PFSK-1 (cell line): Measurements from ENCODE around the gene TTC39B.

Source experiments
- POLR2AphosphoS5 ChIP-seq: IDR thresholded peaks from 2 replicates; pipeline ENCODE4 v1.6.1; 2012; ENCODE audit warnings: low read depth, mild to moderate bottlenecking, control low read depth, low read length, moderate library complexity
- SIN3A ChIP-seq: IDR thresholded peaks from 2 replicates; pipeline ENCODE4 v1.6.1; 2012; ENCODE audit warnings: mild to moderate bottlenecking, low read length, moderate library complexity, borderline replicate concordance; ENCODE audit not compliant: insufficient read depth
- TAF1 ChIP-seq: IDR thresholded peaks from 2 replicates; pipeline ENCODE4 v1.6.1; 2012; ENCODE audit warnings: low read length, control low read depth, borderline replicate concordance; ENCODE audit not compliant: insufficient read depth
- TF ChIP-seq, protein P1 (sequence below), 2 experiments: IDR thresholded peaks; 2 replicates each; pipeline versions ENCODE4 v1.6.1 to v1.8.0; 2011 to 2012; ENCODE audit warnings: low read depth in 2 of 2, low read length in 2 of 2, control low read depth in 1 of 2, inconsistent platforms in 1 of 2, mild to moderate bottlenecking in 1 of 2, moderate library complexity in 1 of 2; ENCODE audit not compliant: insufficient read depth in 1 of 2

DNA sequence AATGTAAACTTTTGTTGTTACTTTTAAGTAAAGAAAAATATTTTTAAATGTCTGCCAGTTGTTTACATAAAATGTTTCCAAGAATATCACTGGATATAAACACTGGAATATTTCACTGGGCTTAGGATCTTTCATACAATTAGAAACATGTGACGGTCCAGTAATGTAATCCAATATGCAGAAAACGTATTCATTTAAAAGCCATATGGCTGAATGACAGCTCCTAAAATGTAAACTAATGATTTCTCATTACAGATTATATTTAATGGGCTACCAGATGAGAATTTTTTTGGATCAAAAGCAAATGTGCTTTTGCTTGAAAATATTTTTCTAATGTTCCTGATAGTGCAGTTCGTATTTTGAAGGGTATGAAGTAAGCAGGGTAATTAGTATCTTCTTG, 124.3 kb downstream of the TTC39B start:
- TF ChIP-seq, protein P1, sequence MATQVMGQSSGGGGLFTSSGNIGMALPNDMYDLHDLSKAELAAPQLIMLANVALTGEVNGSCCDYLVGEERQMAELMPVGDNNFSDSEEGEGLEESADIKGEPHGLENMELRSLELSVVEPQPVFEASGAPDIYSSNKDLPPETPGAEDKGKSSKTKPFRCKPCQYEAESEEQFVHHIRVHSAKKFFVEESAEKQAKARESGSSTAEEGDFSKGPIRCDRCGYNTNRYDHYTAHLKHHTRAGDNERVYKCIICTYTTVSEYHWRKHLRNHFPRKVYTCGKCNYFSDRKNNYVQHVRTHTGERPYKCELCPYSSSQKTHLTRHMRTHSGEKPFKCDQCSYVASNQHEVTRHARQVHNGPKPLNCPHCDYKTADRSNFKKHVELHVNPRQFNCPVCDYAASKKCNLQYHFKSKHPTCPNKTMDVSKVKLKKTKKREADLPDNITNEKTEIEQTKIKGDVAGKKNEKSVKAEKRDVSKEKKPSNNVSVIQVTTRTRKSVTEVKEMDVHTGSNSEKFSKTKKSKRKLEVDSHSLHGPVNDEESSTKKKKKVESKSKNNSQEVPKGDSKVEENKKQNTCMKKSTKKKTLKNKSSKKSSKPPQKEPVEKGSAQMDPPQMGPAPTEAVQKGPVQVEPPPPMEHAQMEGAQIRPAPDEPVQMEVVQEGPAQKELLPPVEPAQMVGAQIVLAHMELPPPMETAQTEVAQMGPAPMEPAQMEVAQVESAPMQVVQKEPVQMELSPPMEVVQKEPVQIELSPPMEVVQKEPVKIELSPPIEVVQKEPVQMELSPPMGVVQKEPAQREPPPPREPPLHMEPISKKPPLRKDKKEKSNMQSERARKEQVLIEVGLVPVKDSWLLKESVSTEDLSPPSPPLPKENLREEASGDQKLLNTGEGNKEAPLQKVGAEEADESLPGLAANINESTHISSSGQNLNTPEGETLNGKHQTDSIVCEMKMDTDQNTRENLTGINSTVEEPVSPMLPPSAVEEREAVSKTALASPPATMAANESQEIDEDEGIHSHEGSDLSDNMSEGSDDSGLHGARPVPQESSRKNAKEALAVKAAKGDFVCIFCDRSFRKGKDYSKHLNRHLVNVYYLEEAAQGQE (IDR thresholded peaks at IDR 0.05; ENCODE audit: insufficient read depth in 1 of 2, low read depth in 2 of 2, low read length in 2 of 2): no peak
- TF ChIP-seq POLR2AphosphoS5 (no peak), SIN3A (no peak), TAF1 (no peak)
